ENCODE measurements around the gene SMC5. TPM values are rescaled to one million over a fixed set of nuclear protein-coding genes. Genes with fewer than 3 reads are reported as not detected.

The SMC5 gene
- total RNA-seq, 2 donors from 2014 or later: 30.0 to 42.5 TPM

GRCh38 chr9:70363760-70364159 is 105.0 kb downstream of the SMC5 start:
- no peaks in the 10 kb centered on the region for H3K4me1 ChIP-seq (ENCODE audit: control insufficient read depth, insufficient read depth, low read length)
- peaks cover 1% of the 10 kb centered on the region for H3K36me3 Mint-ChIP-seq (ENCODE audit: low read depth)
- no peak overlapping the region for H3K4me3 ChIP-seq (ENCODE audit: low read length)
- no peak for TF ChIP-seq CTCF (conservative IDR thresholded peaks at IDR 0.05)
- no peak for DNase-seq
- H3K4me1 Mint-ChIP-seq: no peaks in the 10 kb centered on the region
- no peaks in the 10 kb centered on the region for H3K27me3 ChIP-seq (ENCODE audit: control insufficient read depth, insufficient read depth, low read length, poor library complexity, severe bottlenecking)
- no peak overlapping the region for H3K4me3 Mint-ChIP-seq
- H3K27me3 Mint-ChIP-seq (ENCODE audit: insufficient read depth): no peaks in the 10 kb centered on the region
- no peak overlapping the region for H3K27ac ChIP-seq (ENCODE audit: low read depth, low read length)
- no peaks in the 10 kb centered on the region for H3K9me3 ChIP-seq (ENCODE audit: control insufficient read depth, low read length)
- H3K27ac Mint-ChIP-seq: no peak overlapping the region
- 95 to 96% methylated on average over 6 to 7 of the region's 7 CpGs for WGBS, 2 experiments (ENCODE audit: insufficient coverage in 1 of 2, insufficient read length in 1 of 2)
- H3K9me3 Mint-ChIP-seq: no peaks in the 10 kb centered on the region
- no peak overlapping the region for H3K9ac ChIP-seq (ENCODE audit: extremely low read depth, low read length, poor library complexity, severe bottlenecking)
- H3K36me3 ChIP-seq (ENCODE audit: control insufficient read depth, insufficient read depth, low read length): no peaks in the 10 kb centered on the region

- WGBS, 2 experiments (ENCODE audit: insufficient coverage in 1 of 2, insufficient read length in 1 of 2): 88 to 100% methylated on average over 3 to 6 of the region's 6 CpGs
- Histone ChIP-seq H3K4me1 (ENCODE audit: control insufficient read depth, insufficient read depth, low read length) (no peaks in the 10 kb centered on the region), H3K9me3 (ENCODE audit: control insufficient read depth, low read length) (no peaks in the 10 kb centered on the region), H3K27me3 (ENCODE audit: control insufficient read depth, insufficient read depth, low read length, poor library complexity, severe bottlenecking) (no peaks in the 10 kb centered on the region), H3K27ac (ENCODE audit: low read depth, low read length) (no peak overlapping the region), H3K36me3 (ENCODE audit: control insufficient read depth, insufficient read depth, low read length) (no peaks in the 10 kb centered on the region), H3K4me3 (ENCODE audit: low read length) (no peak overlapping the region), H3K9ac (ENCODE audit: extremely low read depth, low read length, poor library complexity, severe bottlenecking) (no peak overlapping the region)
- Mint-ChIP-seq H3K4me1 (no peaks in the 10 kb centered on the region), H3K9me3 (no peaks in the 10 kb centered on the region), H3K27ac (no peak overlapping the region), H3K4me3 (no peak overlapping the region), H3K36me3 (ENCODE audit: low read depth) (peaks cover 1% of the 10 kb centered on the region), H3K27me3 (ENCODE audit: insufficient read depth) (no peaks in the 10 kb centered on the region)
- DNase-seq: no peak
- no peak for TF ChIP-seq CTCF (conservative IDR thresholded peaks at IDR 0.05)
Measured at GRCh38 chr9:70367305-70367930, 108.6 kb downstream of the SMC5 start.

DNA sequence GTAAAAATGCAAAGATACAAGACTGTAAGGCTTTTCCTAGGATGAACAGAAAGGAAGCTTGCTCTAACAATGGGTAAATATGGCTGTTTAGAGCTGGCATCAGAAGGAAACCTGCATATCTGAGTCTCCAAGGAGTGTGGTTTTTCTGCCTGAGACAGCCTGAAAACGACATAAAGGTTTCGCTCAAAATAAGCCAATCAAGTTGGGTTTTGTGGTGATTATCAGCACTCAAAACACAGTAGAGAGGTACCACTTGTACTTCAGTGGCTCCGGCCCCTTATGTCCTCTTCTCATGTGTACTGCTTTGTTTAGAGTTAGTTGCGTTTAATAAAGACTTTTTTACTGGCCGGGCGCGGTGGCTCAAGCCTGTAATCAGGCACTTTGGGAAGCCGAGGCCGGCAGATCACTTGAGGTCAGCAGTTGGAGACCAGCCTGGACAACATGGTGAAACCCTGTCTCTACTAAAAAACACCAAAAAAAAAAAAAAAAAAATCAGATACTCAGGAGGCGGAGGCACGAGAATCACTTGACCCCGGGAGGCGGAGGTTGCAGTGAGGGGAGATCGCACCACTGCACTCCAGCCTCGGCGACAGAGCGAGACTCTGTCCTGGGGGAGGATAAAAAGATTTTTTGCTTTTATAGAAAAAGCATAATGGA is 116.3 kb downstream of the SMC5 start:
- no peaks in the 10 kb centered on the region for H3K27me3 ChIP-seq (ENCODE audit: control insufficient read depth, insufficient read depth, low read length, poor library complexity, severe bottlenecking)
- no peak overlapping the region for H3K9ac ChIP-seq (ENCODE audit: extremely low read depth, low read length, poor library complexity, severe bottlenecking)
- no peak overlapping the region for H3K27ac ChIP-seq (ENCODE audit: low read depth, low read length)
- H3K4me1 ChIP-seq (ENCODE audit: control insufficient read depth, insufficient read depth, low read length): no peaks in the 10 kb centered on the region
- no peak overlapping the region for H3K4me3 ChIP-seq (ENCODE audit: low read length)
- 88 to 92% methylated on average over 4 to 17 of the region's 17 CpGs for WGBS, 2 experiments (ENCODE audit: insufficient coverage in 1 of 2, insufficient read length in 1 of 2)
- no peaks in the 10 kb centered on the region for H3K9me3 Mint-ChIP-seq
- TF ChIP-seq CTCF (conservative IDR thresholded peaks at IDR 0.05): no peak
- H3K36me3 Mint-ChIP-seq (ENCODE audit: low read depth): no peaks in the 10 kb centered on the region
- H3K4me3 Mint-ChIP-seq: no peak overlapping the region
- no peaks in the 10 kb centered on the region for H3K4me1 Mint-ChIP-seq
- H3K27me3 Mint-ChIP-seq (ENCODE audit: insufficient read depth): no peaks in the 10 kb centered on the region
- H3K36me3 ChIP-seq (ENCODE audit: control insufficient read depth, insufficient read depth, low read length): no peaks in the 10 kb centered on the region
- no peak for DNase-seq
- no peaks in the 10 kb centered on the region for H3K9me3 ChIP-seq (ENCODE audit: control insufficient read depth, low read length)
- H3K27ac Mint-ChIP-seq: no peak overlapping the region

All from endodermal cell (in vitro differentiated cells).